K562 (cell line): ENCODE measurements around the gene WWOX. TPM values are rescaled to one million over a fixed set of nuclear protein-coding genes. Genes with fewer than 3 reads are reported as not detected.

Experiments used
- ATAC-seq: fragments of 200-7000 bp; cut with Tn5 transposase; 3 replicates; pipeline ENCODE4 v1.9.1; 2020; ENCODE audit warnings: moderate library complexity
- BruUV-seq: library from RNA; stranded (reverse); fragments of 400-500 nt; replicated peaks from 2 replicates; lab custom pipeline; 2021; lab: Mats Ljungman, UMichigan
- CTCF ChIA-PET: fragments of 300-600 bp; formaldehyde crosslinking; extraction: SDS; loops from one replicate; lab custom pipeline; 2021; ENCODE audit warnings: low intra/inter-chr PET ratio; lab: Yijun Ruan, JAX
- POLR2A ChIA-PET: fragments of 300-600, 350-650 bp; sonication (Branson Sonifier 250); formaldehyde crosslinking; extraction: SDS; loops from one replicate; lab custom pipeline; 2021; ENCODE audit warnings: antibody characterized with exemption, inconsistent platforms; lab: Yijun Ruan, JAX
- DNase-seq, 4 experiments: peaks; one replicate each; pipeline versions ENCODE4 v3.0.0 to v3.0.0-alpha.2; 2011 to 2018; ENCODE audit warnings: low spot score in 3 of 4, mixed read lengths in 3 of 4; ENCODE audit errors: extremely low read depth in 1 of 4
- FAIRE-seq: peaks from 2 replicates; lab custom pipeline; 2011; peaks lifted over from hg19 to GRCh38; lab: Jason Lieb, UNC
- H2AFZ ChIP-seq: 2 replicates; pipeline ENCODE4 v1.6.0; 2011; ENCODE audit warnings: low read depth, low read length, control low read depth, inconsistent platforms
- H3K27ac ChIP-seq: fragments of 200-600 bp; 3 replicates; pipeline ENCODE4 v1.8.0; 2011; ENCODE audit warnings: low read depth, mild to moderate bottlenecking, control low read depth, inconsistent platforms, low read length, moderate library complexity, mixed read lengths; ENCODE audit errors: extremely low read depth
- H3K27me3 ChIP-seq, 2 experiments: fragments of 300-600 bp in 1 of 2; 2 replicates in 1 of 2; 3 replicates in 1 of 2; pipeline versions ENCODE4 v1.6.0 to v1.8.0; 2011; ENCODE audit warnings: inconsistent platforms in 2 of 2, low read length in 2 of 2, mild to moderate bottlenecking in 1 of 2, mixed read lengths in 1 of 2, moderate library complexity in 1 of 2; ENCODE audit not compliant: control insufficient read depth in 2 of 2, insufficient read depth in 2 of 2
- H3K36me3 ChIP-seq: fragments of 300-600 bp; 3 replicates; pipeline ENCODE4 v1.8.0; 2011; ENCODE audit warnings: mild to moderate bottlenecking, low read length, inconsistent platforms; ENCODE audit not compliant: control insufficient read depth, insufficient read depth
- H3K4me1 ChIP-seq, 2 experiments: fragments of 200-600 bp in 1 of 2; replicated peaks in 1 of 2; 2 replicates in 1 of 2; 3 replicates in 1 of 2; pipeline versions ENCODE4 v1.5.1 to v1.8.0; 2011; ENCODE audit warnings: inconsistent platforms in 2 of 2, low read length in 2 of 2, mild to moderate bottlenecking in 1 of 2, mixed read lengths in 1 of 2, moderate library complexity in 1 of 2; ENCODE audit not compliant: control insufficient read depth in 2 of 2, insufficient read depth in 2 of 2
- H3K4me2 ChIP-seq: 2 replicates; pipeline ENCODE4 v1.6.1; 2011; ENCODE audit warnings: low read length, control low read depth, inconsistent platforms, mixed read lengths; ENCODE audit not compliant: insufficient read depth
- H3K4me3 ChIP-seq: fragments of 200-600 bp; sonication (generic), shearing (Covaris generic); 2 replicates; pipeline ENCODE4 v1.5.1; 2016; ENCODE audit warnings: control low read depth, inconsistent platforms
- H3K79me2 ChIP-seq: fragments of 200-600 bp; 3 replicates; pipeline ENCODE4 v1.8.0; 2011; ENCODE audit warnings: low read length, inconsistent platforms; ENCODE audit not compliant: control insufficient read depth, insufficient read depth
- H3K9ac ChIP-seq, 2 experiments: 2 replicates each; pipeline versions ENCODE4 v1.6.0 to v1.6.1; 2011; ENCODE audit warnings: low read depth in 2 of 2, low read length in 2 of 2, control low read depth in 1 of 2, inconsistent platforms in 1 of 2, mild to moderate bottlenecking in 1 of 2, mixed read lengths in 1 of 2; ENCODE audit not compliant: insufficient read depth in 1 of 2
- H3K9me1 ChIP-seq: one replicate; pipeline ENCODE4 v1.6.0; 2011; ENCODE audit warnings: inconsistent platforms, mild to moderate bottlenecking, low read length, moderate library complexity; ENCODE audit not compliant: control insufficient read depth, insufficient read depth
- H3K9me3 ChIP-seq: replicated peaks from 2 replicates; pipeline ENCODE4 v1.5.1; 2011; ENCODE audit warnings: low read depth, low read length, inconsistent platforms; ENCODE audit not compliant: control insufficient read depth, insufficient read depth
- H4K20me1 ChIP-seq: replicated peaks from 2 replicates; pipeline ENCODE4 v1.6.1; 2011; ENCODE audit warnings: low read length, inconsistent platforms, mixed read lengths; ENCODE audit not compliant: control insufficient read depth, insufficient read depth
- BMI1 ChIP-seq: fragments of 150-350 bp; IDR thresholded peaks from 2 replicates; pipeline ENCODE4 v1.6.1; 2014; ENCODE audit warnings: low read length
- GABPB2 ChIP-seq: fragments of 250-450 bp; sonication (Bioruptor Pico); conservative IDR thresholded peaks from 2 replicates; pipeline ENCODE4 v1.5.1; 2021; ENCODE audit warnings: mild to moderate bottlenecking
- TBL1XR1 ChIP-seq, 2 experiments: IDR thresholded peaks; 2 replicates each; pipeline ENCODE4 v1.6.1; 2012; ENCODE audit warnings: improper control_type of control experiment in 2 of 2, low read length in 2 of 2, mild to moderate bottlenecking in 1 of 2
- TSC22D4 ChIP-seq: fragments of 450-650 bp; IDR thresholded peaks from 2 replicates; pipeline ENCODE4 v1.6.1; 2016; ENCODE audit warnings: missing genetic modification characterization, missing biosample characterization, control low read depth
- ZBTB17 ChIP-seq: fragments of 450-650 bp; formaldehyde crosslinking; IDR thresholded peaks from 2 replicates; pipeline ENCODE4 v1.4.0; 2020; ENCODE audit warnings: mild to moderate bottlenecking
- ZNF780A ChIP-seq: fragments of 250-450 bp; sonication (Bioruptor Pico); IDR thresholded peaks from 2 replicates; pipeline ENCODE4 v1.5.0; 2021; ENCODE audit warnings: mild to moderate bottlenecking
- WGBS: fragments of 100-300 bp; shearing (Covaris generic); methylation state at CpG from one replicate; pipeline ENCODE4 v1.1.6; 2016; ENCODE audit warnings: low coverage, mixed read lengths; ENCODE audit not compliant: insufficient coverage; ENCODE audit errors: missing lambda C conversion rate; 5-methylcytosine and 5-hydroxymethylcytosine counted together
- in situ Hi-C: fragments of 300-500 bp; cut with MboI; formaldehyde crosslinking; loops from 4 replicates; pipeline ENCODE4 v1.15.0; 2018; ENCODE audit warnings: inconsistent platforms, mixed read lengths
- intact Hi-C: fragments of 100-400 bp; cut with micrococcal nuclease; formaldehyde crosslinking; loops from 2 replicates; pipeline ENCODE4 v1.14.2; 2022
- polyA plus RNA-seq, 8 experiments: library from polyadenylated mRNA; depleted of rRNA in 4 of 8; stranded (reverse) in 5 of 8; unstranded in 3 of 8; fragments of >200 nt; fragmentation: Nextera tagmentation in 2 of 8; fragmentation: Illumina TruSeq in 1 of 8; extraction: Ambion mirVana in 2 of 8; extraction: Trizol in 1 of 8; gene quantifications; 2 replicates each; pipeline versions ENCODE4 v1.2.1 to v1.2.3, GENCODE V29; 2011 to 2014; ENCODE audit warnings: inconsistent platforms in 1 of 8, missing spikeins in 1 of 8
- total RNA-seq, 7 experiments: library from RNA; depleted of rRNA in 6 of 7; stranded (reverse); fragments of >200 nt in 6 of 7; fragmentation: Illumina TruSeq in 2 of 7; extraction: Trizol in 2 of 7; gene quantifications; 2 replicates each; pipeline versions ENCODE4 v1.2.1 to v1.2.3, GENCODE V29; 2011 to 2021; ENCODE audit warnings: low replicate concordance in 1 of 7
- TF ChIP-seq, protein P1 (sequence below): fragments of 450-650 bp; IDR thresholded peaks from 2 replicates; pipeline ENCODE4 v1.6.1; 2016; ENCODE audit warnings: mild to moderate bottlenecking, moderate library complexity
- TF ChIP-seq, protein P2 (sequence below): sonication (generic); formaldehyde crosslinking; IDR thresholded peaks from 2 replicates; pipeline ENCODE4 v1.8.1; 2022; ENCODE audit warnings: missing genetic modification reagents

The WWOX gene
- total and polyA plus RNA-seq, 9 of the 15 experiments (the other 6 are each of a cell fraction or from before 2014, with no cell fraction given), result 1.6 to 22.7 (median 8.1) TPM

DNA sequence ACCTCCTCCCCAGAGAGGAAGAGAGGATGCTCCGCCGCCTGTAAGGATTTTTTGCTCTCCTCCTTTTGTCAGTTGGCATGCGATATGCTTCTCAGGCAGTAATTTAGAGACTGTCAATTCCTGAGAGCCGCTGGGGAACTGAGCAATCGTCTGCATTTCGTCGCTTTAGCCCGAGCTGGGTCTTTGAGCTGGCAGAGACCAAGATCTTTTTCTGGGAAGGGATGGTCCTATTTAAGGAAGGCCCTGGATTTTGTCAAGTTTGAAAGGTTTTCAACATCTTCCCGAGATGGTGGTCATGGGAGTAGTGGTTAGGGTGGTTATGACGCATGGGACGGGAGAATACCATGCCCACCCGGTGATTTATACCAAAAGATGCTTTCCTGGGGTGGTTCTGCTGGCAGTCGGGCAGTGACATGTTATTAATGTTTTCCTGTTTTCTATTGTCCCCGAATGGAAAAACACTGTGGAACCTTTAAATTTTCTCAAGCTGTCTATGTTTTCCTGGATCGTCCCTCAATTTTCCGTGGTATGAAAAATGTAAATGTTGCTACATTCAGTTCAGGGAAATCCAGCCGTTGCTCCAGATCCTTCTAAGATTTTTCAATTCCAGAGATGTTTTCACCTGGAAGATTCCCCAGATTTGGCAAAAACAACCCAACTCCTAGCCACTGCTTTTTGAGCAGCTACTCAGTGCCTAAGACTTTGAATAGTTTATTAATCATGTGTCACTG lies 914.6 kb downstream of the WWOX start:
- Histone ChIP-seq H3K27me3 (peaks cover 14 to 28% of the 10 kb centered on the region in 2 experiments; a peak in 4 of 5 replicates), H3K9me3 (no peaks in the 10 kb centered on the region), H3K27ac (no peak overlapping the region), H3K4me2 (no peak overlapping the region), H3K4me1 (no peaks in the 10 kb centered on the region), H2AFZ (no peak overlapping the region), H3K4me3 (no peak overlapping the region), H3K79me2 (no peaks in the 10 kb centered on the region), H3K9me1 (no peaks in the 10 kb centered on the region), H3K9ac (no peak overlapping the region), H3K36me3 (no peaks in the 10 kb centered on the region), H4K20me1 (no peaks in the 10 kb centered on the region)
- intact Hi-C loops (no loop called here), in situ Hi-C loops (no loop called here)
- ATAC-seq (no peak), FAIRE-seq (no peak), DNase-seq (no peak)
- BruUV-seq, result no TSS peak
- CTCF ChIA-PET, result no interaction called here
- under 1% methylated on average over 17 of the region's 17 CpGs for WGBS
- POLR2A ChIA-PET, result interaction anchor here (0.6 kb wide), 1 partner anchor 1032 kb away, joined by 3 read pairs; no protein-coding TSS in a partner anchor
- no peak for TF ChIP-seq TSC22D4
- TF ChIP-seq, protein P1, sequence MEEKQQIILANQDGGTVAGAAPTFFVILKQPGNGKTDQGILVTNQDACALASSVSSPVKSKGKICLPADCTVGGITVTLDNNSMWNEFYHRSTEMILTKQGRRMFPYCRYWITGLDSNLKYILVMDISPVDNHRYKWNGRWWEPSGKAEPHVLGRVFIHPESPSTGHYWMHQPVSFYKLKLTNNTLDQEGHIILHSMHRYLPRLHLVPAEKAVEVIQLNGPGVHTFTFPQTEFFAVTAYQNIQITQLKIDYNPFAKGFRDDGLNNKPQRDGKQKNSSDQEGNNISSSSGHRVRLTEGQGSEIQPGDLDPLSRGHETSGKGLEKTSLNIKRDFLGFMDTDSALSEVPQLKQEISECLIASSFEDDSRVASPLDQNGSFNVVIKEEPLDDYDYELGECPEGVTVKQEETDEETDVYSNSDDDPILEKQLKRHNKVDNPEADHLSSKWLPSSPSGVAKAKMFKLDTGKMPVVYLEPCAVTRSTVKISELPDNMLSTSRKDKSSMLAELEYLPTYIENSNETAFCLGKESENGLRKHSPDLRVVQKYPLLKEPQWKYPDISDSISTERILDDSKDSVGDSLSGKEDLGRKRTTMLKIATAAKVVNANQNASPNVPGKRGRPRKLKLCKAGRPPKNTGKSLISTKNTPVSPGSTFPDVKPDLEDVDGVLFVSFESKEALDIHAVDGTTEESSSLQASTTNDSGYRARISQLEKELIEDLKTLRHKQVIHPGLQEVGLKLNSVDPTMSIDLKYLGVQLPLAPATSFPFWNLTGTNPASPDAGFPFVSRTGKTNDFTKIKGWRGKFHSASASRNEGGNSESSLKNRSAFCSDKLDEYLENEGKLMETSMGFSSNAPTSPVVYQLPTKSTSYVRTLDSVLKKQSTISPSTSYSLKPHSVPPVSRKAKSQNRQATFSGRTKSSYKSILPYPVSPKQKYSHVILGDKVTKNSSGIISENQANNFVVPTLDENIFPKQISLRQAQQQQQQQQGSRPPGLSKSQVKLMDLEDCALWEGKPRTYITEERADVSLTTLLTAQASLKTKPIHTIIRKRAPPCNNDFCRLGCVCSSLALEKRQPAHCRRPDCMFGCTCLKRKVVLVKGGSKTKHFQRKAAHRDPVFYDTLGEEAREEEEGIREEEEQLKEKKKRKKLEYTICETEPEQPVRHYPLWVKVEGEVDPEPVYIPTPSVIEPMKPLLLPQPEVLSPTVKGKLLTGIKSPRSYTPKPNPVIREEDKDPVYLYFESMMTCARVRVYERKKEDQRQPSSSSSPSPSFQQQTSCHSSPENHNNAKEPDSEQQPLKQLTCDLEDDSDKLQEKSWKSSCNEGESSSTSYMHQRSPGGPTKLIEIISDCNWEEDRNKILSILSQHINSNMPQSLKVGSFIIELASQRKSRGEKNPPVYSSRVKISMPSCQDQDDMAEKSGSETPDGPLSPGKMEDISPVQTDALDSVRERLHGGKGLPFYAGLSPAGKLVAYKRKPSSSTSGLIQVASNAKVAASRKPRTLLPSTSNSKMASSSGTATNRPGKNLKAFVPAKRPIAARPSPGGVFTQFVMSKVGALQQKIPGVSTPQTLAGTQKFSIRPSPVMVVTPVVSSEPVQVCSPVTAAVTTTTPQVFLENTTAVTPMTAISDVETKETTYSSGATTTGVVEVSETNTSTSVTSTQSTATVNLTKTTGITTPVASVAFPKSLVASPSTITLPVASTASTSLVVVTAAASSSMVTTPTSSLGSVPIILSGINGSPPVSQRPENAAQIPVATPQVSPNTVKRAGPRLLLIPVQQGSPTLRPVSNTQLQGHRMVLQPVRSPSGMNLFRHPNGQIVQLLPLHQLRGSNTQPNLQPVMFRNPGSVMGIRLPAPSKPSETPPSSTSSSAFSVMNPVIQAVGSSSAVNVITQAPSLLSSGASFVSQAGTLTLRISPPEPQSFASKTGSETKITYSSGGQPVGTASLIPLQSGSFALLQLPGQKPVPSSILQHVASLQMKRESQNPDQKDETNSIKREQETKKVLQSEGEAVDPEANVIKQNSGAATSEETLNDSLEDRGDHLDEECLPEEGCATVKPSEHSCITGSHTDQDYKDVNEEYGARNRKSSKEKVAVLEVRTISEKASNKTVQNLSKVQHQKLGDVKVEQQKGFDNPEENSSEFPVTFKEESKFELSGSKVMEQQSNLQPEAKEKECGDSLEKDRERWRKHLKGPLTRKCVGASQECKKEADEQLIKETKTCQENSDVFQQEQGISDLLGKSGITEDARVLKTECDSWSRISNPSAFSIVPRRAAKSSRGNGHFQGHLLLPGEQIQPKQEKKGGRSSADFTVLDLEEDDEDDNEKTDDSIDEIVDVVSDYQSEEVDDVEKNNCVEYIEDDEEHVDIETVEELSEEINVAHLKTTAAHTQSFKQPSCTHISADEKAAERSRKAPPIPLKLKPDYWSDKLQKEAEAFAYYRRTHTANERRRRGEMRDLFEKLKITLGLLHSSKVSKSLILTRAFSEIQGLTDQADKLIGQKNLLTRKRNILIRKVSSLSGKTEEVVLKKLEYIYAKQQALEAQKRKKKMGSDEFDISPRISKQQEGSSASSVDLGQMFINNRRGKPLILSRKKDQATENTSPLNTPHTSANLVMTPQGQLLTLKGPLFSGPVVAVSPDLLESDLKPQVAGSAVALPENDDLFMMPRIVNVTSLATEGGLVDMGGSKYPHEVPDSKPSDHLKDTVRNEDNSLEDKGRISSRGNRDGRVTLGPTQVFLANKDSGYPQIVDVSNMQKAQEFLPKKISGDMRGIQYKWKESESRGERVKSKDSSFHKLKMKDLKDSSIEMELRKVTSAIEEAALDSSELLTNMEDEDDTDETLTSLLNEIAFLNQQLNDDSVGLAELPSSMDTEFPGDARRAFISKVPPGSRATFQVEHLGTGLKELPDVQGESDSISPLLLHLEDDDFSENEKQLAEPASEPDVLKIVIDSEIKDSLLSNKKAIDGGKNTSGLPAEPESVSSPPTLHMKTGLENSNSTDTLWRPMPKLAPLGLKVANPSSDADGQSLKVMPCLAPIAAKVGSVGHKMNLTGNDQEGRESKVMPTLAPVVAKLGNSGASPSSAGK, result no peak
- TF ChIP-seq ZBTB17 (CRISPR knock-in tag), result no peak
- TF ChIP-seq ZNF780A (CRISPR knock-in tag), result no peak
- no peak for TF ChIP-seq BMI1
- no peak for TF ChIP-seq TBL1XR1 (IDR thresholded peaks at IDR 0.05; ENCODE audit: low read length in 2 of 2)
- TF ChIP-seq GABPB2, result no peak
- TF ChIP-seq, protein P2, sequence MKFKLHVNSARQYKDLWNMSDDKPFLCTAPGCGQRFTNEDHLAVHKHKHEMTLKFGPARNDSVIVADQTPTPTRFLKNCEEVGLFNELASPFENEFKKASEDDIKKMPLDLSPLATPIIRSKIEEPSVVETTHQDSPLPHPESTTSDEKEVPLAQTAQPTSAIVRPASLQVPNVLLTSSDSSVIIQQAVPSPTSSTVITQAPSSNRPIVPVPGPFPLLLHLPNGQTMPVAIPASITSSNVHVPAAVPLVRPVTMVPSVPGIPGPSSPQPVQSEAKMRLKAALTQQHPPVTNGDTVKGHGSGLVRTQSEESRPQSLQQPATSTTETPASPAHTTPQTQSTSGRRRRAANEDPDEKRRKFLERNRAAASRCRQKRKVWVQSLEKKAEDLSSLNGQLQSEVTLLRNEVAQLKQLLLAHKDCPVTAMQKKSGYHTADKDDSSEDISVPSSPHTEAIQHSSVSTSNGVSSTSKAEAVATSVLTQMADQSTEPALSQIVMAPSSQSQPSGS (CRISPR knock-in tag), result no peak
